Left colon (tissue), 2 donors: ENCODE measurements around the gene TMEM86A. TPM values are rescaled to one million over a fixed set of nuclear protein-coding genes. Genes with fewer than 3 reads are reported as not detected.

Experiments
- ATAC-seq: fragments of 200-7000 bp; cut with Tn5 transposase; one replicate; pipeline ENCODE4 v1.9.1; 2020; ENCODE audit warnings: mild to moderate bottlenecking, moderate library complexity
- DNase-seq, 2 donors: peaks; one replicate each; pipeline ENCODE4 v3.0.0-alpha.2; 2020
- intact Hi-C, 2 donors: fragments of 100-400 bp; cut with DNase I in 1 of 2; cut with micrococcal nuclease in 1 of 2; formaldehyde crosslinking; loops; one replicate each; pipeline versions ENCODE4 v1.11.2 to v1.14.0; 2022; cut with DNase I, micrococcal nuclease
- total RNA-seq, 2 donors: library from RNA; stranded (reverse); fragmentation: NEBNext Ultra II Directional; extraction: Animal tissue kit (Norgen Biotek cat#: 25700); gene quantifications; one replicate each; pipeline ENCODE4 v1.2.1, GENCODE V29; 2021
- donor health status: DM: no; HTN: no; CAD: no.
- donor health status: DM: yes; HTN: yes; CAD: no.

The TMEM86A gene
- total RNA-seq, 2 donors from 2014 or later: 2.0 to 3.3 TPM

DNA sequence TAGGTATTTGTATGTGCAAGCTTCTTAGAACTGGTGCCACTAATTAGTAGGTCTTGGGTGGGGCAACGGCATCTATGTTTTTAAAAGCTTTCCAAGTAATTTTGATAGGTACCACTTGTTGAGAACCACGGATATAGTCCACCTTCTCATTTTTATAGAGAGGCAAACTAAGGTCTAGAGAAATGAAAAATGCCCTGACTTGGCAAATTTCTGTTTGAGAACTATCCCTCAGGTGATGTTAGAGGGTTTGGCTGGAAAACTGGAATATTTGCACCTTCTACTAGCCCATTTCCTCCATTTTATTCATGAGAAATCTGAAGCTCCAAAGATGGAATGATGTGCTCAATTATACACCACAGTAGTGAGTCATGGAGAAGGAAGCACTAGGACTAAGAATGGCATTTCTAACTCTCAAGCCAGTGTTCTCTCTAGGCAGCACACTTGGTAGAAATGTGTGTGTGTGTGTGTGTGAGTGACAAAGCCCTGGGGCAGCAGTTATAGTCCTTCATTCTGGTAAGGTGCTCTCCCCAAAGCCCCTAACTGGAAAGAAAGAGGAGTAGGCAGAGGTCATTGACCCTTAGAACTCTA is 1.8 kb upstream of the TMEM86A start:
- intact Hi-C loops: loop anchor here in 1 of 2 donors (10.0 kb wide), 1 partner anchor 62 kb away; the partner anchor contains the start of gene SPTY2D1
- no peak for DNase-seq
- no peak for ATAC-seq

DNA sequence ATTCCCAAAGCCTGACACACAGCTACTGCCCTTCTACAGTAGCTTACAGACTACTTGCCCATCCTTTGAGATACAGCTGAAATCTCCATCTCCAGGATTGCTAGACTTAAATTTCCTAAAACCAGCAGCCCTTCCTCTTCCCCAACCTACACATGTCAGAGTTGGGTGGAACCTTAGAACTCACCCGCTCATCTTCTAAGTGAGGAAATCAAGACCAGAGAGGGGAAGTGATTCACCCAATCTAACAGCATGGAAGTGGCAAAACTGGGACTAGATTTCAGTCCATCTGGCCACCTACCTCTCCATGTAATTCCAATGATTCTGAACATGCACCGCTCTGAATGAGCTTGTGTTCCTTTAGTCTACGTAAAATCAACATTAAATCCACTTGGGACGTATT is 1.0 kb upstream of the TMEM86A start:
- intact Hi-C loops: loop anchor here in 1 of 2 donors (10.0 kb wide), 1 partner anchor 63 kb away; the partner anchor contains the start of gene SPTY2D1
- no peak for ATAC-seq
- no peak for DNase-seq

DNA sequence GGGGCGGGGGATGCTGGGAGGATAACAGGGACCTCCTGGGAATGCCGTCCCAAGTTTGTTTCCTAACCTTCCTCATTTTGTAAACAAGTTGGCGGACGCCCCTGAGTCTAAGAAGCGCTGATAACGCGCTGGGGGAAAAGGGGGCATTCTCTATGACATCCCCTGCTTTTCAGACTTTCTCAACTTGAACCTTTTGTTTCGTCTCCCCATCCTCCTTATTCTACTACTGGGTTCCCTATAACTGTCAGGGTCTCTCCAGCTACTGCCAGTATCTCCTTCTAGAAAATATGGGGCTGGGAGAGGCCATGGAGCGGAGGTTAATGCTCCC is 654 bp downstream of the TMEM86A start:
- DNase-seq (no peak), ATAC-seq (no peak)
- intact Hi-C loops: loop anchor here in 1 of 2 donors (10.0 kb wide), 1 partner anchor 64 kb away; the partner anchor contains the start of gene SPTY2D1

DNA sequence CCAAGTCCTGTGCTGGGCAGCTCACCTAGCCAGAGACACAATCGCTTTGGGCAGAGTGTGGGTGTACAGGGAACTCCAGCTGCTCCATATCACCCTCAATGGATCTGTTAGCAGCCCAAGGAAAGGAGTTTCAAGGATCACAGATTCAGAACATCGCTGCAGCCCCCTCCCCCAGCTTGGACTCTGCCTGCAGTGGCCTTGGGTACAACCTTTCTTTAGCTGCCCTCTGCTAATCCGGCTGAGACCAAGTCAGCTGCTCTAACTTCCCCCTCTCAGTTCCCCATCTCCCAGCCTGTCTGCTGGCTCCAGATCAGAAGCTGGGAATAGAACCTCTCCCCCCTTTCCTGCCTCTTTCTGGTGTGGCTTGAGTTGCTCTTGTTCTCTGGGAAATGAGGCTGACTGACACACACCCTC is 1.3 kb downstream of the TMEM86A start:
- ATAC-seq (no peak), DNase-seq (peak in 1 of 2 donors; percentile 48)
- intact Hi-C loops: loop anchor here in 1 of 2 donors (10.0 kb wide), 1 partner anchor 65 kb away; the partner anchor contains the start of gene SPTY2D1

DNA sequence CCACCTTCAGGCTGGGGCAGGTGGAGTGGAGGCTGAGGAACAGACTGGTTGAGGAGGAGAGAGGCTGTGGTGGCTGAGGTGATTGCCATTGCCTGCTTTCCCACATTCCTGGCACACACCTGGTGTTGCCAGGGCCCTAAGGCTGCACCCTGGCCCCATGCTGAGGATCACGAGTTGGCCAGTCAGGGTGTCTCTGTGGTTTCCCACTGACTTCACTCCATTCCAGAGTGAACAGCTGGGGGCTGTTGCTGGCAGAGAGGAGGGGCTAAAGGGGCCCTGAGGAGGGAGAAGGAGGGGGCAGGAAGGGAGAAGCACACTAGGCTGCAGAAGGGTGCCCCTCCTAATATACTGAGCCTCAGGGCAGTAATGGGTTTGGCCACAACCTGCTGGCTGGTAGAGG is 1.8 kb downstream of the TMEM86A start:
- DNase-seq (no peak), ATAC-seq (no peak)
- intact Hi-C loops: no loop called here

DNA sequence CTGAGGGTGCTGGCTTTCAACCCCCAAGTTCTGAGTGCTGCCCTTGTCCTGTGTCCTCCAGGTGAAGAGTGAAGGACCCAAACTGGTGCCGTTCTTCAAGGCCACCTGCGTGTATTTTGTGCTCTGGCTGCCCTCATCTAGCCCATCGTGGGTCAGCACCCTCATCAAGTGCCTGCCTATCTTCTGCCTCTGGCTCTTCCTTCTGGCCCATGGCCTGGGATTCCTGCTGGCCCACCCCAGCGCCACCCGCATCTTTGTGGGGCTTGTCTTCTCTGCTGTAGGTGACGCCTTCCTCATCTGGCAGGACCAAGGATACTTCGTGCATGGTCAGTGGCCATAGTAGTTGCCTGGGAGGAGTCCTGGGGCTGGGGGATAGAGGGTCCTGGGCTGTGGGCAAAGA is 2.3 kb downstream of the TMEM86A start:
- DNase-seq: no peak
- intact Hi-C loops: no loop called here

DNA sequence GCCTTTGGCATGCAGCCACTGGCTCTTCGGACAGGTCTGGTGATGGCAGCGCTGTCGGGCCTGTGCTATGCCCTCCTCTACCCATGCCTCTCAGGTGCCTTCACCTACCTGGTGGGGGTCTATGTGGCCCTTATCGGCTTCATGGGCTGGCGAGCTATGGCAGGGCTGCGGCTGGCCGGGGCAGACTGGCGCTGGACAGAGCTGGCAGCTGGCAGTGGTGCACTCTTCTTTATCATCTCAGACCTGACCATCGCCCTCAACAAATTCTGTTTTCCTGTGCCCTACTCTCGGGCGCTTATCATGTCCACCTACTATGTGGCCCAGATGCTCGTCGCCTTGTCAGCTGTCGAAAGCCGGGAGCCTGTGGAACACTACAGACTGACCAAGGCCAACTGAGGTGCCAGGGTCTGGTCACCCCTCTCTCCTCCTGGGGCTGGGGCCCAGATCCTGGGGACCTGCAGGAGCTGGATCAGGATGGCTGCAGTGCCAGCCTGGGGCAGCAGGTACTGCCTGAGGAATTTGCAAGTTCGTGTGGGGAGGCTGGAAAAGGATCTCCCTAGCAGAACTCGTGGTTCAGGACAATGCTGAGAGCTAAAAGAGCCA is 3.1 kb downstream of the TMEM86A start:
- DNase-seq (no peak), ATAC-seq (no peak)
- intact Hi-C loops: no loop called here

More for the DNA sequence above, 2.3 kb downstream of the TMEM86A start:
- ATAC-seq: no peak

DNA sequence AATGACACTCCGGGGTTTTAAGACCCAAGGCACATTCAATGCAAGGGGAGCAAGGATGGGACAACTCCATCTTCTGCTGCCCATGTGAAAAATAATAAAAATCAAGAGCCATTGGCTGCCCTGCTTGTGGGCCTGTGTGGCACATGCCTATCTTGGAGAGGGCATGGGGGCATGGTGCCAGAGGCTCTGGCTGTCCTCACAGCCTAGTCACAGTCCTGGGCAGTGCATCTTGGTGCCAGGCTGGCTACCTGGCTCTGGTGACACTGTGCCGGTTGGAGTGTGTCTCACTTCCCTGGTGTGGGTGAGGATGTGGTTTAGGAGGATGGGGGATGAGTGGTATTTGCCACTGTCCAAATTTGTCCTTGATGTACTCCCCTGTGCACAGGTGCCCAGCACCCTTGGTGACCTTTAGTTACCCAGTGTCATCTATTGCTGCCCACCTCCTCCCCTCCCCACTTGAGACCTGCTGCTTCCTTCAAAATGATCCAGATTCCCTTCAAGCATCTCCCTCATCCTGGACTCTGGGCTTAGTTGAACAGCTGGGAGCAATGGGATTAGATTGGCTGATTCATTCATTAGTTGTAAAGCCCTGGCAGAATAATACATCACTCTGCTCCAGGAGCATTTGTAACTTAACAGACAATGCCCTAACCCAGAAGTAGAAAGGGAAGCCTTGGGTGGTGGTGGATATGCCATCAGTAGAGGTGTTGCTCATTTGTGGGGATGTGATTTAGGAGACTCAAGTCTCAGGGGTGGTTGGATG is 4.6 kb downstream of the TMEM86A start:
- DNase-seq: no peak

DNA sequence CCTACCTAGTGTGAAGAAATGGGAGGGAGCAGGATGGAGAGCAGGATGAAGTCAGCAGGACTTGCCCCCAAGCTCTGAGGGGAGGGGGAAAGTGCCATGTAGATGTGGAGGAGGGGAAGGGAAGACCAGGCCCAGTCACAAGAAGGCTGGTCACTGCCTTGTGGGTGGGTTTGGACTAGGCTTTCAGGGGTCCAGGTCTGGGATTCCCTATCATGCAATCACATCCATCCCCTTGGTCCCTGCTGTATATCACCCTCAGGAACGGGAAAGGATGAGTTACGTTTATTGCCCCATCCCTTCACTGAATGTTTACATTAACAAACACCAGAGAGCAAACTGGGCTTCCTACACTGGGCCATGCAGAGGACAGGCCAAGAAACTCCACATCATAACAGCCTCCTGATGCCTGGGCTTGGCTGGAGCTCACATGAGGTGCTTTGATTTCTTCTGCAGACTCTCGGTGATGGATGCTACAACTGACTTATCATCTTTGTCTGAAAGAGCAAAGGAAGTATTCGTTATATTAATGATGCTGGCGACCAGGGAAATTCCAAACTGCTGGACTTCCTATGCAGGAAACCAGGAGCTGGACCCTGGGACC is 5.6 kb downstream of the TMEM86A start:
- DNase-seq (no peak), ATAC-seq (no peak)
- intact Hi-C loops: no loop called here

More for the DNA sequence above, 4.6 kb downstream of the TMEM86A start:
- no peak for ATAC-seq
- intact Hi-C loops: no loop called here

DNA sequence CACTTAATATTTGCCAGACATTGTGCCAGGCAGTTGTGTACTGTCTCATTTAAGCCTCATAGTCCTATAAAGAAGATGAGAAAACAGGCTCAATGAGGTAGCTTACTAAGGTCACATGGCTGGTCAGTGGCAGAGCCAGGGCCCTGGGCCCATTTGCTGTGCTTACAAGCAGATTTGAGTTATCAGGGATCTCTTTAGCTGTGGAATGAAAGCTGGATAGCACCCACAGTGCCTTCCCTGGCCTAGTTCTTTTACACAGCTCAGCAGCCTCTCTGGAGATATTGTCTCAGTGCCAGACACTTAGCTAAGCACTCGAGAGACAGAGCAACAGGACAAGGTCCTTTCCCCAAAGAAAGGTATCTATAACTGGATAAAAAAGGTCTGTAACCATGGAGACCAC is 6.1 kb downstream of the TMEM86A start:
- intact Hi-C loops: no loop called here
- DNase-seq (no peak), ATAC-seq (no peak)

DNA sequence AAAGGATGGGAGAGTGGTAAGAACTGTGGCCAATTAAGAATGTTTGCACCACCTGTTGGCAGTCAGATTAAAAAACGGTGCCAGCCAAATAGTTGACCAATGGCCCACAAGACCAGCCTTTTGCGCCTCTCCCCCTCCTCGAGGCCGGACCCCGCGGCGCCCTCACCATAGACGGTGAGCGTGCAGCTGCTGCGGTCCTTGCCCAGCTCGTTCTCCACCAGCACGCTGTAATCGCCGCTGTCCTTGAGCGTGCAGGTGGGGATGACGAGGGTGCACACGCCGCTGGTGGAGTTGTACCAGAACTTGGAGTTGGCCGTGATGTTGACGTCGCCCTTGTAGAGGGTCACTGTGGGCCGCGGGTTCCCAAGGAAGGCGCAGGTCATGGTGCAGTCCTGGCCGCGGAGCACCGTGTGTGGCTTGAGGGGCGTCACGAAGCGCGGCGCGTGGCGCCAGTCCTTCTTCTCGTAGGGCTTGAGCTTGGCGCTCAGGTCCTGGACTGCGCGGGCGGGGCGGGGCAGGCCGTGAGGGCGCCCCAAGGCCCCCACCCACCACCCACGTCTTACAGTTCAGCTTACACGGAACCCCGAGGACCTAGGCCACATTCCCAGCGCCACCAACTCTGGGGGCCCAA is 7.2 kb downstream of the TMEM86A start:
- intact Hi-C loops: no loop called here
- peak in 1 of 2 donors; percentile 56 for DNase-seq
- ATAC-seq: peak; percentile 67

DNA sequence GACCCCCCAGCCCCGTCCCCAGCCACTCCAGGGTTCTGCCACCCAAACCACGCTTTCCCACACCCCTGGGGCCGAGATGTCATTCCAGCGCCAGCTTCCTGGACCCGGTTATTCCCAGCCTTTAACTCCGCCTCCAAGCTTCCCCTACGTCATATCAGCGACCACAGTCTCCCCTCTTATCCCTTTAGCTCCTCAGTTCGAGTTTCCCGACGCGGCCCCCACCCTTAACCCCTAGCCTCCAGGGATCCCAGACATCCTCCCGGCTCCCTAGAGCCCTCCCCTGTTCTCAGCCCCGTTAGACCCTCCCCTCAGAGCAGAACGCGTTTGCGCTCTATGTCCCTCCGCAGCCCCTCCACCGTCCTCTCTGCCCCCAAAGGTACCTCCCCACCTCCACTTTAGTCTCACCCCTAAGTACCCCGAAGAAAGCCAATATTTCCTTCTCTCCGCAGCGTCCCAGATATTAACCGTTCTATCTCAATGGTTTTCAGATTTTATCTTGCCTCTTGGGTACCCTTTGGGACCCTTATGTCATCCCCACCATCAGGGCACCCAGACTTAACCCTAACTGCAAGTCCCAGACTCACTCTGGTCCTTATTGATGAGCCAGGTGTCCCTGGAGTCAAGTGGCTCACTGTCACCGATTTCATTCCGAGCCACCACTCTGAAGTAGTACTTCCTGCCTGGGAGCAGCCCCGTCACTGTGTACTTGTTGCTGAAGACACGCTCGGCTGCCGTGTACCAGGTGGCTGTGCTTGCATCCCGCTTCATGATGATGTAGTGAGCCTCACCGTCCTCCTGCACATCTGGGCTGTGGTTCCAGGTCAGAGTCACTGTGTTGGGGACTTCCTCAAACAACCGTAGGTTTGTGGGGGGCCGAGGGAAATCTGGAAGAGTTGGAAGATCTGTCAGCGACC is 8.0 kb downstream of the TMEM86A start:
- intact Hi-C loops: no loop called here
- DNase-seq (peak; percentile 65 to 75), ATAC-seq (peak; percentile 83)

DNA sequence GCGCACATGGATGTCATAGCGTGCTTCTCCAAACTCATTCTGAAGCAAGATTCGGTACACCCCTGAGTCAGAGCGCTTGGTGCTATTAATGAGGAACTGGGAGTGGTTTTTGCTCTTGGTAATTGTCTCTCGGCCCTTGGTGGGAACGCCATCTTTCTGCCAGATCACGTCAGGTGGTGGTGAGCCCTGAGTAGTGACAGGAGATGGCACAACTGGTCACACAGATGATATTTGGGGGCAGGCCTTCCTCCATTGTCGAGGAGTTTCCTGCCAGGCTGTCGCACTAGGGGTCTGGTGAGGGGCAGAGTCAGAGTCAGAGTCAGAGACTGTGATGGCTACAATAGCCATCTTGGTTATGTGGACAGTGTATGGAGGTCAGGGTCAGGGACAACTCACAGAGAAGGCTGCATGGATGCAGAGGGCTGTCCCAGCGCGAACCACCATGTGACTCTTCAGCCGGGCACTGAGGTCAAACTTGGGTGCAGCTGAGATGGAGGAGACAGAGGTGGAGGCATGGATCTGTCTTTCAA is 9.3 kb downstream of the TMEM86A start:
- intact Hi-C loops: no loop called here
- DNase-seq: no peak
- no peak for ATAC-seq

DNA sequence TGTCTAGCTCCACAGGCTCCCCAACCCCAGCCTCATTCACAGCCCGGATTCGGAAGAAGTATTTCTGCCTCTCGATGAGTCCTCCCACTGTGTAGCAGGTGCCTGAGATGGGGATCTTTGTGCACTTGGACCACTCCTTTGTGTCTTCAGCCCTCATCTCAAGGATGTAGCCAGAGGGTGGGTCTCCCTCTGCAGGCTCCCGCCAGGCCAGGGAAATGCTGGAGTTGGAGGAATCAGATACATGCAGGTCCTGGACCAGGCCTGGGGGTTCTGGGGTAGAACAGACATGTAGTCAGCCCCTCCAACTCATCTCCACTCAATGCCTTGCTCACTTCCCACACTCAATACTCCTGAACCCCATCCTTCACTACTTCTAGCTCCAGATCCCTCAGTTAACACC is 10.8 kb downstream of the TMEM86A start:
- intact Hi-C loops: no loop called here
- DNase-seq (no peak), ATAC-seq (no peak)

DNA sequence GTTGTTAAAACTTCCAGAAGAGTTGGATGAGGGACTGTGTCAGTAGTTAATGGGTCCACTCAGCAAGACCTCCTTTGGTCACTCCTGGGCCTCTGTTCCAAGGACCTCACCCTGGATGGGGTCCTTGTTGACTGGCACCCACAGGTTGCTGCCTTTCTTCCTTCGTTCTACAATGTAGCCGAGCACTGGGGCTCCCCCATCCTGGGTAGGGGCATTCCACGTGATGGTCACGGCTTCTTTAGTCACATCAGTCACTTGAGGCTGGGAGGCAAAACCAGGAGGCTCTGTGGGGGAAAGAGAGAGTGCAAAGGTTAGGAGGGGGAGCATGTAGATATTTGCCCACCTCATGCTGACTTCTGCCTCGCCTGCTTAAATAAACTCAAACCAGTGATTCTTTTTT is 12.0 kb downstream of the TMEM86A start:
- ATAC-seq: no peak
- intact Hi-C loops: no loop called here

DNA sequence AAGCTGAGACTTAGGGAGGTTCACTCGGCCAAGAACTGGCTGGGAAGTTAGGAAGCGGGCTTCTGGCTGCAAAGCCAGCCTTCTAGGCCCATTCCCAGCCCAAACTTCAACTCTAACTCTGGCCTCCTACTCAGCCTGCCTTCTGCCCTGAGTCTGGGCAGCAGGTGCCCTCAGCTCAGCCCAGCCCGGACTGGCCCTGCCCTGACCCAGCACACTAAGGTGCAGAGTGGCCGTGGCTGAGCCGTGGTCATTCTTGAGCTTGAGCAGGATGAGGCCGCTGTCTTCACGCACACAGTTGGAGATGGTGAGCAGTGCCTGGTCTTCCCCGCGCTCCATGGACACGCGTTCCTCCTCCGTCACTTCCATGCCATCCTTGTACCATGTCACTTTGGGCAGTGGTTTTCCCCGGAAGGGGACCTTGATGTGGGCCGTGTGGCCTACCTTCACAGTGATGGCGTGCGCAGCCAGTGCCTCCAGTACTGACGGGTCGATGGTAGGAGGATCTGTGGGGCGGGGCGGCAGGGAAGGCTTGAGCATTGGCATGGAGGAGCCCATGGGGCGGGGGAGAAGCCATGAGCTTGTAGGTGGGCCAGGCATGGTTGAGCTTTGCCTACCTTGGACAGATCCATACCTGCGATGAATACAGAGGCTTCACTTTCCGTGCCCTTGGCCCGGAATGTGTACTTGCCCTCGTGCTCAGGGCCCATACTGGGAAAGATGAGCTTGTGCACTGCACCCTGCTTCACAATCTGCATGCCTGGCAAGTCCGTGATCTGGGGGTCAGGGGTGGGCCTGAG is 15.3 kb downstream of the TMEM86A start:
- no peak for ATAC-seq

More for the DNA sequence above, 12.0 kb downstream of the TMEM86A start:
- no peak for DNase-seq

DNA sequence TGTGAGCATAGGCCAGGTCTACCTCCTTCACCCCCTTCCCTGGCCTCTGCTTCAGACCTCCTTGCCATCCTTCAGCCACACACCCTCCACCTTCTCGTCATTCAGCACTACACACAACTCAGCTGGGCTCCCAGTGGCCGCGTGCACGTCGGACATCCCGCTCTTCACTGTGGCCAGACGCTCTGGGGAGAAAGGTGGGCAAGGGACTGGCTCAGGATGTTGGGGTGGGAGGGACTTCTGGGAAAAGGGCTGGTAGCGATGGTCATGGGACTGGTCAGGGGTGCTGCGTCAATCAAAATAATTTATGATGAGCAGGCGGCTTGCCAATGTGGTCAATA is 15.8 kb downstream of the TMEM86A start:
- intact Hi-C loops: no loop called here
- DNase-seq (no peak), ATAC-seq (no peak)

More for the DNA sequence above, 15.3 kb downstream of the TMEM86A start:
- no peak for DNase-seq
- intact Hi-C loops: no loop called here
